ENCODE data around the gene OCIAD2.

OCIAD2 gene

GRCh38 chr4:48909697-48910096, 3.1 kb upstream of the OCIAD2 start (continued):
- 0 out of 2 replicates have a peak, but pooled peaks have one; percentile 31 for TF ChIP-seq HIC1 (tag by site-specific recombination; IDR thresholded peaks at IDR 0.05)
- no peak for TF ChIP-seq ZNF596 (tag by site-specific recombination; IDR thresholded peaks at IDR 0.05)
- no peak for TF ChIP-seq ZNF114 (tag by site-specific recombination; IDR thresholded peaks at IDR 0.05)
- TF ChIP-seq GLIS2 (tag by site-specific recombination; IDR thresholded peaks at IDR 0.05), result peak; percentile 47
- TF ChIP-seq ZNF571 (tag by site-specific recombination; IDR thresholded peaks at IDR 0.05), result no peak
- TF ChIP-seq GFI1B (tag by site-specific recombination; IDR thresholded peaks at IDR 0.05), result no peak
- TF ChIP-seq MYNN (tag by site-specific recombination; IDR thresholded peaks at IDR 0.05; ENCODE audit: borderline replicate concordance), result peak; percentile 62; the same call in 1 of the 2 replicates
- TF ChIP-seq ZEB2 (tag by site-specific recombination; IDR thresholded peaks at IDR 0.05), result 0 out of 2 replicates have a peak, but pooled peaks have one; percentile 22
- TF ChIP-seq ZNF623 (tag by site-specific recombination; IDR thresholded peaks at IDR 0.05), result no peak
- no peak for TF ChIP-seq ZNF280D (tag by site-specific recombination; IDR thresholded peaks at IDR 0.05)
- no peak for TF ChIP-seq ZNF654 (tag by site-specific recombination; IDR thresholded peaks at IDR 0.05; ENCODE audit: low read depth)
- TF ChIP-seq ZNF416 (tag by site-specific recombination; IDR thresholded peaks at IDR 0.05), result no peak
- TF ChIP-seq ZNF660 (tag by site-specific recombination; IDR thresholded peaks at IDR 0.05), result peak; percentile 78; the same call in 1 of the 2 replicates
- TF ChIP-seq SP7 (tag by site-specific recombination; IDR thresholded peaks at IDR 0.05), result peak; percentile 55
- no peak for TF ChIP-seq ZNF488 (tag by site-specific recombination; IDR thresholded peaks at IDR 0.05)
- no peak for TF ChIP-seq ZNF202 (tag by site-specific recombination; IDR thresholded peaks at IDR 0.05; ENCODE audit: borderline replicate concordance)

- H3K9me3 ChIP-seq (ENCODE audit: control insufficient read depth, insufficient read depth, low read depth, low read length), result no peaks in the 10 kb centered on the region
- CTCF ChIA-PET, result no interaction called here
- peaks cover 2% of the 10 kb centered on the region; the same call in 1 of the 2 replicates for H3K4me1 ChIP-seq (ENCODE audit: control insufficient read depth, insufficient read depth, low read length)
- H3K36me3 ChIP-seq (ENCODE audit: control insufficient read depth in 2 of 2, insufficient read depth in 1 of 2, low read length in 2 of 2), result peaks cover 0 to 4% of the 10 kb centered on the region in 2 experiments; a peak in 1 of 3 replicates
- POLR2A ChIA-PET, result no interaction called here
- H3K4me3 ChIP-seq (ENCODE audit: low read depth, low read length), result no peak overlapping the region
- no peak overlapping the region for H3K27ac ChIP-seq (ENCODE audit: extremely low read depth, low read depth, low read length)
- TF ChIP-seq ZNF394 (tag by site-specific recombination; IDR thresholded peaks at IDR 0.05; ENCODE audit: borderline replicate concordance) (no peak), ZNF792 (tag by site-specific recombination; IDR thresholded peaks at IDR 0.05) (no peak), ZNF558 (tag by site-specific recombination; IDR thresholded peaks at IDR 0.05) (no peak), ZNF561 (tag by site-specific recombination; IDR thresholded peaks at IDR 0.05; ENCODE audit: borderline replicate concordance) (no peak), PRDM2 (tag by site-specific recombination; IDR thresholded peaks at IDR 0.05; ENCODE audit: borderline replicate concordance) (no peak), ZNF140 (tag by site-specific recombination; IDR thresholded peaks at IDR 0.05) (no peak), ZNF202 (tag by site-specific recombination; IDR thresholded peaks at IDR 0.05; ENCODE audit: borderline replicate concordance) (no peak), ZXDB (tag by site-specific recombination; IDR thresholded peaks at IDR 0.05) (no peak), ZNF514 (tag by site-specific recombination; IDR thresholded peaks at IDR 0.05) (no peak), ZNF677 (tag by site-specific recombination; IDR thresholded peaks at IDR 0.05) (no peak), ZNF239 (tag by site-specific recombination; IDR thresholded peaks at IDR 0.05) (no peak), ZFP69B (tag by site-specific recombination; IDR thresholded peaks at IDR 0.05) (no peak), SP7 (tag by site-specific recombination; IDR thresholded peaks at IDR 0.05) (no peak)
Measured at GRCh38 chr4:48908687-48909086, 2.1 kb upstream of the OCIAD2 start.
